Heart left ventricle (tissue), 16 donors: ENCODE data around the gene OXCT1. TPM values are rescaled to one million over a fixed set of nuclear protein-coding genes. Genes with fewer than 3 reads are reported as not detected.
A peak's percentile ranks its signal among the peaks of the same experiment; 100 is the strongest.

Source experiments
- ATAC-seq, 4 donors: fragments of 200-7000 bp; cut with Tn5 transposase; one replicate each; pipeline ENCODE4 v1.9.1; 2020 to 2022; ENCODE audit warnings: moderate library complexity in 4 of 4, mild to moderate bottlenecking in 3 of 4, moderate number of reproducible peaks in 1 of 4
- DNase-seq, 5 donors: peaks; one replicate each; pipeline ENCODE4 v3.0.0-alpha.2; 2020
- H3K27ac ChIP-seq, 12 donors: fragments of 200-600 bp; sonication (generic) in 4 of 12; one replicate each; pipeline versions ENCODE4 v1.5.0 to v1.8.0; 2016 to 2022; ENCODE audit warnings: mild to moderate bottlenecking in 2 of 12
- H3K27me3 ChIP-seq, 9 donors: fragments of 200-600 bp; sonication (generic) in 2 of 9; one replicate each; pipeline versions ENCODE4 v1.5.1 to v1.8.0; 2016 to 2022; ENCODE audit warnings: mild to moderate bottlenecking in 3 of 9
- H3K36me3 ChIP-seq, 9 donors: fragments of 200-600 bp; sonication (generic) in 2 of 9; one replicate each; pipeline versions ENCODE4 v1.5.0 to v1.8.0; 2018 to 2022; ENCODE audit warnings: mild to moderate bottlenecking in 2 of 9
- H3K4me1 ChIP-seq, 12 donors: fragments of 200-600 bp; sonication (generic) in 4 of 12; one replicate each; pipeline versions ENCODE4 v1.5.0 to v1.8.0; 2016 to 2022; ENCODE audit warnings: mild to moderate bottlenecking in 3 of 12
- H3K4me3 ChIP-seq, 12 donors: fragments of 200-600 bp; sonication (generic) in 4 of 12; one replicate each; pipeline versions ENCODE4 v1.5.0 to v1.8.0; 2017 to 2022; ENCODE audit warnings: mild to moderate bottlenecking in 9 of 12, moderate library complexity in 4 of 12
- H3K9me3 ChIP-seq, 12 donors: fragments of 200-600 bp; sonication (generic) in 4 of 12; one replicate each; pipeline versions ENCODE4 v1.5.0 to v1.8.0; 2016 to 2022; ENCODE audit warnings: mild to moderate bottlenecking in 1 of 12
- CTCF ChIP-seq, 12 donors: fragments of 200-600 bp; sonication (generic) in 4 of 12; IDR thresholded peaks; one replicate each; pipeline versions ENCODE4 v1.5.0 to v1.8.0; 2018 to 2022; ENCODE audit warnings: antibody characterized with exemption in 12 of 12, mild to moderate bottlenecking in 5 of 12
- POLR2A ChIP-seq, 2 donors: fragments of 450-650 bp; IDR thresholded peaks; one replicate each; pipeline ENCODE4 v1.6.1; 2017; ENCODE audit warnings: antibody characterized with exemption in 2 of 2, mild to moderate bottlenecking in 2 of 2, moderate library complexity in 2 of 2
- WGBS, 4 donors: extraction: QIAGEN DNeasy Blood & Tissue Kit in 2 of 4; methylation state at CpG; one replicate each; pipeline versions ENCODE4 v1.1.5 to v1.1.7; 2013 to 2018; 5-methylcytosine and 5-hydroxymethylcytosine counted together
- intact Hi-C, 10 donors: fragments of 100-400 bp; cut with DNase I; formaldehyde crosslinking; loops; one replicate each; pipeline versions ENCODE4 v1.11.1 to v1.14.2; 2022
- polyA plus RNA-seq, 2 donors: library from polyadenylated mRNA; stranded (reverse); fragments of 200-250 nt; gene quantifications; one replicate each; pipeline ENCODE4 v1.2.3, GENCODE V29; 2013
- total RNA-seq, 9 donors: library from RNA; depleted of rRNA in 2 of 9; stranded (reverse); fragments of >200 nt in 2 of 9; fragmentation: NEBNext Ultra II Directional in 3 of 9; extraction: Animal tissue kit (Norgen Biotek cat#: 25700) in 3 of 9; gene quantifications; one replicate each; pipeline versions ENCODE4 v1.1.0 to v1.2.4, GENCODE V29; 2016 to 2023
- donor health status: ischemic (EF 13 %, LVEDD 7.1; RV severe dilation, severe dysfunction).
- donor health status: healthy with polysubstance abuse.
- donor health status: DM: no; HTN: yes; CAD: no.
- donor health status: DM: no; HTN: no; CAD: no.
- donor health status: ischemic (EF 25% LVEDD 6.9; RV normal size, moderate dysfunction).
- donor health status: ischemic (EF 25% LVEDD 5.7; RV mildly dilated, moderate dysfunction).
- donor health status: healthy.
- donor health status: DM: yes; HTN: yes; CAD: no.
- donor health status: ischemic (EF 35%, LVEDD 5.7; RV mildly dilated, moderate dysfunction).
- donor health status: nonischemic (EF 11% LVEDD 7.7; RV severe dilation, severe dysfunction).
- donor health status: DM: yes; HTN: yes; CAD: no.
- donor health status: PGD.
- donor health status: ischemic (EF 29% LVEDD 5.4; RV normal size, mild dysfunction).
- donor health status: nonischemic (EF 23%, LVEDD 6.1; RV moderate dilation, normal function).

OXCT1 gene
- total and polyA plus RNA-seq, 11 donors: 50.7 to 363 (median 188) TPM

DNA sequence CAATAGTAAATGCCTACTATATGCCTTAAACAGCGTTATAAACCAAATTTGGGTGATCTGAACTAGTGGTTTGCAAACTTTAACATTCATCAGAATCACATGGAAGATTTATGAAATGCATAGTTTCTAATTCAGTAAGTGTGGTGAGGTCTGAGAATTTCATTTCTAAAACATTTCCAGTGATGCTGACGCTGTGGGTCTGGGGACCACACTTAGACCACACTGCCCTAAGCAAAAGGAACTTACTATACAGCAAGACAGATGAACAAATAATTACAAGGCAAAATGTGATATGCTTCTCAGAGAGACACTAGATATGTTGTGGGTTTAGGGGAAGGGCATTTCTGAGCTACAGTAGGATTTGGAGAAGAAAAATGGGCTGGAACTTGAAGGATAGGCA lies 72.6 kb downstream of the OXCT1 start:
- intact Hi-C loops: no loop called here
- no peak overlapping the region for H3K27ac ChIP-seq
- peaks cover 0 to 53% (median 22%) of the 10 kb centered on the region in 9 donors for H3K36me3 ChIP-seq
- 98 to 99% (median 99%) methylated on average over 2 of the region's 2 CpGs for WGBS, 4 donors
- TF ChIP-seq CTCF (IDR thresholded peaks at IDR 0.05): no peak
- no peak for DNase-seq
- H3K27me3 ChIP-seq: no peaks in the 10 kb centered on the region
- peaks cover 0 to 25% (median 11%) of the 10 kb centered on the region in 12 donors for H3K4me1 ChIP-seq
- H3K9me3 ChIP-seq: no peaks in the 10 kb centered on the region
- no peak for ATAC-seq
- no peak overlapping the region for H3K4me3 ChIP-seq

- no peak for ATAC-seq
- no peaks in the 10 kb centered on the region for H3K27me3 ChIP-seq
- H3K27ac ChIP-seq: no peak overlapping the region
- TF ChIP-seq POLR2A (IDR thresholded peaks at IDR 0.05): no peak
- TF ChIP-seq CTCF (IDR thresholded peaks at IDR 0.05): no peak
- H3K4me1 ChIP-seq: peaks cover 0 to 25% (median 11%) of the 10 kb centered on the region in 12 donors
- H3K36me3 ChIP-seq: peaks cover 0 to 50% (median 21%) of the 10 kb centered on the region in 9 donors
- DNase-seq: no peak
- H3K9me3 ChIP-seq: no peaks in the 10 kb centered on the region
- no peak overlapping the region for H3K4me3 ChIP-seq
- intact Hi-C loops: no loop called here
These were observed 74.2 kb downstream of the OXCT1 start for GRCh38 chr5:41796061-41796460.

DNA sequence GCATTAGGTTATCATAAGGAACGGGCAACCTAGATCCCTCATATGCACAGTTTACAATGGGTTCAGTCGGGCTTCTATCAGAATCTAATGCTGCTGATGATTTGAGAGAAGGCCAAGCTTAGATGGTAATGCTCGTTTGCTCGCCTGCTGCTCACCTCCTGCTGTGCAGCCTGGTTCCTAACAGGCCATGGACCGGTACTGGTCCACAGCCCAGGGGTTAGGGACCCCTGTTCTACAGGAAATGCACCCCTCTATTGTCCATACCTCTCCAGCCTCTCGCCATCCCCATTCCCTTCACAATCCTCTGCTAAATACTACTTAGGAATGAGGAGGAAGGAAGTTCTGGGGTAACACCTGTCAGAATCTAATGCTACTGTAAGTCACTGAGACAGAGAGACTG lies 75.1 kb downstream of the OXCT1 start:
- H3K27ac ChIP-seq: peak overlapping the region in 9 of 12 donors; percentile 2 to 57 (median 39)
- H3K27me3 ChIP-seq: no peaks in the 10 kb centered on the region
- intact Hi-C loops: no loop called here
- H3K4me3 ChIP-seq: no peak overlapping the region
- peaks cover 0 to 28% (median 11%) of the 10 kb centered on the region in 12 donors for H3K4me1 ChIP-seq
- DNase-seq (no peak), ATAC-seq (peak in 3 of 4 donors; percentile 9 to 31 (median 27))
- H3K36me3 ChIP-seq: peaks cover 0 to 41% (median 12%) of the 10 kb centered on the region in 9 donors
- no peaks in the 10 kb centered on the region for H3K9me3 ChIP-seq
- TF ChIP-seq POLR2A (IDR thresholded peaks at IDR 0.05): no peak
- no peak for TF ChIP-seq CTCF (IDR thresholded peaks at IDR 0.05)
- 78 to 89% (median 84%) methylated on average over 6 of the region's 6 CpGs for WGBS, 4 donors

DNA sequence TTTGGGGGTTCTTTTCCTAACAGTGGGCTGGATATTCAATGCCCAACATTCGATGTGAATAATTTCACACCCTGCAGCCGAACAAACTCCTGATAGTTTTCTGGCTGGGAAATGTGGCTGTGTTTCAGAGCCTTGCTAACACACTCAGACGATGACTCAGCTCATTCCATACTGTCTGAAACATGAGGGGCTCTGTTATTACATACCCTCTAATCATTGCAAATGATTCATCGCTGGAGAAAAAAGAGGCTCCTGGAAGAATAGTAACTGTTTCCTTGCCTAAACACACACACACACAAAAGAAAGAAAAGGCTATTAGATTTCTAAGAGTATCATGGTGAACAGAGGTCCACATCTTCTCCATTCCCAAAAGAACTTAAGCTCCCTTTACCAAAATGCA lies 75.8 kb downstream of the OXCT1 start:
- Histone ChIP-seq H3K4me1 (peaks cover 0 to 34% (median 15%) of the 10 kb centered on the region in 12 donors), H3K4me3 (no peak overlapping the region), H3K36me3 (peaks cover 0 to 34% (median 5%) of the 10 kb centered on the region in 9 donors), H3K27me3 (no peaks in the 10 kb centered on the region), H3K27ac (peak overlapping the region in 10 of 12 donors; percentile 2 to 57 (median 38)), H3K9me3 (no peaks in the 10 kb centered on the region)
- intact Hi-C loops: no loop called here
- DNase-seq: peak in 1 of 5 donors; percentile 16
- WGBS, 4 donors: 28 to 52% (median 36%) methylated on average over 4 of the region's 4 CpGs
- peak; percentile 57 to 94 (median 86) for ATAC-seq
- TF ChIP-seq POLR2A (IDR thresholded peaks at IDR 0.05): no peak

- 54 to 68% (median 64%) methylated on average over 3 of the region's 3 CpGs for WGBS, 4 donors
- Histone ChIP-seq H3K4me3 (no peak overlapping the region), H3K27ac (no peak overlapping the region), H3K9me3 (no peaks in the 10 kb centered on the region), H3K36me3 (peaks cover 0 to 24% (median 0%) of the 10 kb centered on the region in 9 donors), H3K4me1 (peaks cover 0 to 42% (median 27%) of the 10 kb centered on the region in 12 donors), H3K27me3 (no peaks in the 10 kb centered on the region)
- DNase-seq: no peak
- intact Hi-C loops: no loop called here
- no peak for TF ChIP-seq CTCF (IDR thresholded peaks at IDR 0.05)
- TF ChIP-seq POLR2A (IDR thresholded peaks at IDR 0.05): no peak
- ATAC-seq: no peak
These were observed 77.0 kb downstream of the OXCT1 start for GRCh38 chr5:41793141-41793770.
